ENCODE measurements around the gene PCNA. TPM values are rescaled to one million over a fixed set of nuclear protein-coding genes. Genes with fewer than 3 reads are reported as not detected.

PCNA gene
- 86.0 and 134 TPM in 2 replicates for total RNA-seq

GRCh38 chr20:5119435-5120184 lies at the start of gene PCNA:
TSS of gene PCNA (minus strand) at chr20:5119958. CDS start at chr20:5119798, 160 bp downstream.

GRCh38 chr20:5126512-5127203 lies 6.9 kb upstream of the PCNA start, which contains the start of gene CDS2:
TSS of gene CDS2 (plus strand) at chr20:5127008. CDS start at chr20:5127093, 85 bp downstream.

Other genes starting within 250 kb of the PCNA start
- gene SLC23A2, start 118.4 kb downstream of the PCNA start, total RNA-seq, result 15.1 and 15.9 TPM in 2 replicates
- 76.5 and 91.8 TPM in 2 replicates for gene TMEM230, start 6.9 kb downstream of the PCNA start, total RNA-seq
- 26.8 and 35.2 TPM in 2 replicates for gene CDS2, start 7.0 kb upstream of the PCNA start, total RNA-seq
- not detected in 2 replicates for gene PROKR2, start 197.0 kb upstream of the PCNA start, total RNA-seq

Data from aortic smooth muscle cell (primary cell).